ENCODE data around the gene PLXDC1. TPM values are rescaled to one million over a fixed set of nuclear protein-coding genes. Genes with fewer than 3 reads are reported as not detected.

Gene PLXDC1
- total and polyA plus RNA-seq, 2 of the 8 experiments (the other 6 are each of a cell fraction or from before 2014, with no cell fraction given) = 4.1 to 14.6 TPM

DNA sequence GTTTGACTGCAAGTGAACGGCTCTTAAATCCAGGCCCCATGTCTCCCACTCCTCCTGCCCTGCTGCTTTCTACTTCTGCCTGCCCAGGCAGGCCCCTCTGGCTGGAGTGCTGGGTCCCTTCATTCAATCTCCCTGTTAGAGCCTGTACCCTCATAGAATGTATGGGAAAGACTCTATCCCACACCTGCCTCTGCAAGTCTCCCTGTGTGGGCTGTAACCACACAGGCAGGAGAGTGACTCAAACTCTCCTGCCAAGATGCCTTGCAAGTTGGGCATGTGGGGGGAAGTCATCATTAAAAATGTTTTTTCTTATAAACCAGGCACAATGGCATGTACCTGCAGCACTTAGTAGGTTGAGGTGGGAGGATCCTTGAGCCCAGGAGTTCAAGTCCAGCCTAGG is 77.5 kb downstream of the PLXDC1 start:
- DNase-seq (ENCODE audit: low read depth in 1 of 2, low spot score in 2 of 2) = no peak
- no peak overlapping the region for H3K4me2 ChIP-seq (ENCODE audit: insufficient read depth in 1 of 2, low read depth in 2 of 2, low read length in 2 of 2)
- no peak overlapping the region for H2BK120ac ChIP-seq (replicated peaks; ENCODE audit: low read depth, low read length)
- TF ChIP-seq SIN3A (conservative IDR thresholded peaks at IDR 0.05 in 1 of 2, IDR thresholded peaks at IDR 0.05 in 1 of 2; ENCODE audit: low read depth in 1 of 2, low read length in 2 of 2) = no peak
- no peak for TF ChIP-seq CBX8 (IDR thresholded peaks at IDR 0.05; ENCODE audit: borderline replicate concordance, low read depth, low read length)
- TF ChIP-seq YY1 (IDR thresholded peaks at IDR 0.05; ENCODE audit: low read depth, low read length) = no peak
- TF ChIP-seq, protein P1, sequence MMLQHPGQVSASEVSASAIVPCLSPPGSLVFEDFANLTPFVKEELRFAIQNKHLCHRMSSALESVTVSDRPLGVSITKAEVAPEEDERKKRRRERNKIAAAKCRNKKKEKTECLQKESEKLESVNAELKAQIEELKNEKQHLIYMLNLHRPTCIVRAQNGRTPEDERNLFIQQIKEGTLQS (IDR thresholded peaks at IDR 0.05; ENCODE audit: insufficient read depth, low read depth, low read length) = no peak
- H2BK5ac ChIP-seq (ENCODE audit: low read depth, low read length) = no peak overlapping the region
- H3K27me3 ChIP-seq (replicated peaks in 1 of 4; ENCODE audit: control insufficient read depth in 3 of 4, extremely low read depth in 1 of 4, insufficient read depth in 3 of 4, low read length in 3 of 4) = no peaks in the 10 kb centered on the region
- no peak overlapping the region for H4K5ac ChIP-seq (ENCODE audit: insufficient read length, low read depth, low read length)
- H3K56ac ChIP-seq (replicated peaks; ENCODE audit: insufficient read length, low read depth, low read length) = no peak overlapping the region
- no peaks in the 10 kb centered on the region for H4K20me1 ChIP-seq (replicated peaks in 1 of 2; ENCODE audit: control insufficient read depth in 1 of 2, insufficient read depth in 2 of 2, low read length in 2 of 2)
- no peak overlapping the region for H2BK15ac ChIP-seq (ENCODE audit: low read length)
- no peak overlapping the region for H2BK20ac ChIP-seq (ENCODE audit: low read length)
- no peak overlapping the region for H3K27ac ChIP-seq (ENCODE audit: low read depth, low read length)
- no peaks in the 10 kb centered on the region for H3K23me2 ChIP-seq (ENCODE audit: low read depth, low read length)
- H2AK5ac ChIP-seq (ENCODE audit: low read depth, low read length) = no peak overlapping the region
- no peak overlapping the region for H4K91ac ChIP-seq (replicated peaks; ENCODE audit: insufficient read length, low read length)
- no peak overlapping the region for H2AFZ ChIP-seq (ENCODE audit: low read length)
- no peaks in the 10 kb centered on the region for H3K79me1 ChIP-seq (ENCODE audit: low read depth, low read length)
- no peaks in the 10 kb centered on the region; a peak in 1 of 8 replicates for H3K36me3 ChIP-seq (ENCODE audit: control insufficient read depth in 2 of 4, insufficient read depth in 4 of 4, low read length in 3 of 4)
- no peak overlapping the region for H3K23ac ChIP-seq (ENCODE audit: insufficient read length)
- 86% methylated on average over 1 of the region's 1 CpG; no CpG with 5 or more reads in 1 of the 2 experiments for WGBS, 2 experiments (ENCODE audit: extremely low coverage in 1 of 2, insufficient coverage in 1 of 2, insufficient read length in 1 of 2, insufficient replicate concordance in 2 of 2, low coverage in 1 of 2, low lambda C conversion rate in 2 of 2, missing lambda C conversion rate in 1 of 2)
- no peak overlapping the region for H3K18ac ChIP-seq (ENCODE audit: extremely low read depth, low read length)
- no peaks in the 10 kb centered on the region for H3K79me2 ChIP-seq (ENCODE audit: control insufficient read depth in 1 of 2, insufficient read depth in 2 of 2, low read length in 2 of 2)
- no peak overlapping the region for H4K8ac ChIP-seq (ENCODE audit: extremely low read depth, insufficient read depth, low read length)
- FAIRE-seq = no peak
- ChIA-PET CTCF (ENCODE audit: partially characterized antibody) (interaction anchor here (1.2 to 1.4 kb wide), 3 partner anchors 9 to 91 kb away, joined by 3 to 4 read pairs (median 3); no protein-coding TSS in a partner anchor), POLR2A (ENCODE audit: partially characterized antibody) (interaction anchor here (0.6 kb wide), 1 partner anchor 78 kb away, joined by 3 read pairs; the partner anchor contains the start of gene PLXDC1)
- no peak overlapping the region for H3K4me3 ChIP-seq (ENCODE audit: extremely low read depth in 1 of 4, insufficient read depth in 2 of 4, low read depth in 3 of 4, low read length in 4 of 4)
- no peak overlapping the region for H3K4ac ChIP-seq (replicated peaks; ENCODE audit: insufficient read length, low read depth, low read length)
- H2BK12ac ChIP-seq (ENCODE audit: low read depth, low read length) = no peak overlapping the region
- H3K9ac ChIP-seq (replicated peaks in 1 of 4; ENCODE audit: extremely low read depth in 1 of 4, low read depth in 3 of 4, low read length in 3 of 4) = no peak overlapping the region
- H3K9me3 ChIP-seq (ENCODE audit: insufficient read depth in 2 of 2, low read depth in 1 of 2, low read length in 1 of 2) = no peaks in the 10 kb centered on the region
- H3K14ac ChIP-seq (ENCODE audit: insufficient read length) = no peak overlapping the region
- H3K4me1 ChIP-seq (replicated peaks in 1 of 4; ENCODE audit: control insufficient read depth in 3 of 4, insufficient read depth in 4 of 4, low read length in 3 of 4) = peaks cover 0 to 10% (median 3%) of the 10 kb centered on the region in 4 experiments; a peak in 4 of 7 replicates

Data from H1 (cell line).